HL-60 (cell line): ENCODE results near the gene NTN3.
A peak's percentile ranks its signal among the peaks of the same experiment; 100 is the strongest.

Experiments used
- GABPA ChIP-seq: IDR thresholded peaks from 2 replicates; pipeline ENCODE4 v1.6.1; 2012; ENCODE audit warnings: low read depth
- POLR2AphosphoS5 ChIP-seq: IDR thresholded peaks from 2 replicates; pipeline ENCODE4 v1.6.1; 2012; ENCODE audit warnings: low read depth
- TF ChIP-seq, protein P1 (sequence below): IDR thresholded peaks from one replicate; pipeline ENCODE4 v1.5.1; 2011; ENCODE audit warnings: low read length, control low read depth, inconsistent platforms; ENCODE audit not compliant: insufficient read depth
- TF ChIP-seq, protein P2 (sequence below): IDR thresholded peaks from 2 replicates; pipeline ENCODE4 v1.6.1; 2012; ENCODE audit warnings: low read depth; ENCODE audit not compliant: insufficient replicate concordance

DNA sequence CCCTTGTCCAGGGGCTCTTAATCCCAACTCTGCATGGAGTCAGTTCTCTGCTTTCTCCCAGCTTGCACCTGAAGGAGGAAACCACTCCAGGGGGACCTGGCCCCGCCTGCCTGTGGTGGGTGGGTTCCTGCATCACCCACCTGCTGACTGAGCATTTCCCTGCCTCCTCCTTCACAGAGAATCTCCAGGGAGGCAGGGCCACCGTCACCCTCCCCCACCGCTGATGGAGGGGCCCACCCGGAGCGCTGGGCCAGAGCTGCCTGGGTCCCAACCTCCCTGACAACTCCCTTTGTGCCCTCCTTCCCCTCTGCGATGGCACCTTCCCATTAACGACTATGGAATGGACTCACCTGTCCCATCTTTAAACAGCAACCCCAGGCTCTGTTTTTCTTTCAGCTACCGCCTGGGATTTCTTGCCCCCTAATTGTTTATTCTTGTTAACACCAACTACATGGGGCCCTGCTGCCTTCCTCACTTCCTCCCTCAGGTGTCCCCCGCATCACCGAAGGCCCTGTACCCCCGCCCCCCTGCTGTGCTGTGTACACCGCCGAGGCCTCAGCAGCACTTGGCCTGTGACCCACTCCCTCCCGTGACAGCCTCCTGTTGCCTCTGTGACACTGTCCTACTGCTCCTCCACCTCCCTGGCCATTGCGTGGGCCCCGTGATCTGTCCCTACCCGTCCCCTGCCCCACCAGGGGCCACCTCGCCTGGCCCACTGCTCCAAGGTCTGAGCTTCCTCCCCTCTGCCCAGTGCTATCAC, 12.0 kb upstream of the NTN3 start:
- TF ChIP-seq, protein P1, sequence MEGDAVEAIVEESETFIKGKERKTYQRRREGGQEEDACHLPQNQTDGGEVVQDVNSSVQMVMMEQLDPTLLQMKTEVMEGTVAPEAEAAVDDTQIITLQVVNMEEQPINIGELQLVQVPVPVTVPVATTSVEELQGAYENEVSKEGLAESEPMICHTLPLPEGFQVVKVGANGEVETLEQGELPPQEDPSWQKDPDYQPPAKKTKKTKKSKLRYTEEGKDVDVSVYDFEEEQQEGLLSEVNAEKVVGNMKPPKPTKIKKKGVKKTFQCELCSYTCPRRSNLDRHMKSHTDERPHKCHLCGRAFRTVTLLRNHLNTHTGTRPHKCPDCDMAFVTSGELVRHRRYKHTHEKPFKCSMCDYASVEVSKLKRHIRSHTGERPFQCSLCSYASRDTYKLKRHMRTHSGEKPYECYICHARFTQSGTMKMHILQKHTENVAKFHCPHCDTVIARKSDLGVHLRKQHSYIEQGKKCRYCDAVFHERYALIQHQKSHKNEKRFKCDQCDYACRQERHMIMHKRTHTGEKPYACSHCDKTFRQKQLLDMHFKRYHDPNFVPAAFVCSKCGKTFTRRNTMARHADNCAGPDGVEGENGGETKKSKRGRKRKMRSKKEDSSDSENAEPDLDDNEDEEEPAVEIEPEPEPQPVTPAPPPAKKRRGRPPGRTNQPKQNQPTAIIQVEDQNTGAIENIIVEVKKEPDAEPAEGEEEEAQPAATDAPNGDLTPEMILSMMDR: no peak
- TF ChIP-seq, protein P2, sequence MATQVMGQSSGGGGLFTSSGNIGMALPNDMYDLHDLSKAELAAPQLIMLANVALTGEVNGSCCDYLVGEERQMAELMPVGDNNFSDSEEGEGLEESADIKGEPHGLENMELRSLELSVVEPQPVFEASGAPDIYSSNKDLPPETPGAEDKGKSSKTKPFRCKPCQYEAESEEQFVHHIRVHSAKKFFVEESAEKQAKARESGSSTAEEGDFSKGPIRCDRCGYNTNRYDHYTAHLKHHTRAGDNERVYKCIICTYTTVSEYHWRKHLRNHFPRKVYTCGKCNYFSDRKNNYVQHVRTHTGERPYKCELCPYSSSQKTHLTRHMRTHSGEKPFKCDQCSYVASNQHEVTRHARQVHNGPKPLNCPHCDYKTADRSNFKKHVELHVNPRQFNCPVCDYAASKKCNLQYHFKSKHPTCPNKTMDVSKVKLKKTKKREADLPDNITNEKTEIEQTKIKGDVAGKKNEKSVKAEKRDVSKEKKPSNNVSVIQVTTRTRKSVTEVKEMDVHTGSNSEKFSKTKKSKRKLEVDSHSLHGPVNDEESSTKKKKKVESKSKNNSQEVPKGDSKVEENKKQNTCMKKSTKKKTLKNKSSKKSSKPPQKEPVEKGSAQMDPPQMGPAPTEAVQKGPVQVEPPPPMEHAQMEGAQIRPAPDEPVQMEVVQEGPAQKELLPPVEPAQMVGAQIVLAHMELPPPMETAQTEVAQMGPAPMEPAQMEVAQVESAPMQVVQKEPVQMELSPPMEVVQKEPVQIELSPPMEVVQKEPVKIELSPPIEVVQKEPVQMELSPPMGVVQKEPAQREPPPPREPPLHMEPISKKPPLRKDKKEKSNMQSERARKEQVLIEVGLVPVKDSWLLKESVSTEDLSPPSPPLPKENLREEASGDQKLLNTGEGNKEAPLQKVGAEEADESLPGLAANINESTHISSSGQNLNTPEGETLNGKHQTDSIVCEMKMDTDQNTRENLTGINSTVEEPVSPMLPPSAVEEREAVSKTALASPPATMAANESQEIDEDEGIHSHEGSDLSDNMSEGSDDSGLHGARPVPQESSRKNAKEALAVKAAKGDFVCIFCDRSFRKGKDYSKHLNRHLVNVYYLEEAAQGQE: no peak
- 0 out of 2 replicates have a peak, but pooled peaks have one; percentile 11 for TF ChIP-seq POLR2AphosphoS5
- no peak for TF ChIP-seq GABPA
